NCI-H69 (cell line): ENCODE results near the gene KLHL7.
"Not testable (repeated sequence)": the region's sequence is repeated elsewhere in the genome, so short reads cannot be mapped to it uniquely, and the experiment has no call there.

ENCODE experiments used
- DNase-seq: peaks from one replicate; lab custom pipeline; 2025; lab: John Stamatoyannopoulos, UW

KLHL7 gene

GRCh38 chr7:23181684-23182553, 76.3 kb downstream of the KLHL7 start, which contains the start of gene NUP42:
Gene NUP42 (plus strand): TSS chr7:23182048. CDS start chr7:23182086, 38 bp downstream.
- DNase-seq: peak; percentile 100

DNA sequence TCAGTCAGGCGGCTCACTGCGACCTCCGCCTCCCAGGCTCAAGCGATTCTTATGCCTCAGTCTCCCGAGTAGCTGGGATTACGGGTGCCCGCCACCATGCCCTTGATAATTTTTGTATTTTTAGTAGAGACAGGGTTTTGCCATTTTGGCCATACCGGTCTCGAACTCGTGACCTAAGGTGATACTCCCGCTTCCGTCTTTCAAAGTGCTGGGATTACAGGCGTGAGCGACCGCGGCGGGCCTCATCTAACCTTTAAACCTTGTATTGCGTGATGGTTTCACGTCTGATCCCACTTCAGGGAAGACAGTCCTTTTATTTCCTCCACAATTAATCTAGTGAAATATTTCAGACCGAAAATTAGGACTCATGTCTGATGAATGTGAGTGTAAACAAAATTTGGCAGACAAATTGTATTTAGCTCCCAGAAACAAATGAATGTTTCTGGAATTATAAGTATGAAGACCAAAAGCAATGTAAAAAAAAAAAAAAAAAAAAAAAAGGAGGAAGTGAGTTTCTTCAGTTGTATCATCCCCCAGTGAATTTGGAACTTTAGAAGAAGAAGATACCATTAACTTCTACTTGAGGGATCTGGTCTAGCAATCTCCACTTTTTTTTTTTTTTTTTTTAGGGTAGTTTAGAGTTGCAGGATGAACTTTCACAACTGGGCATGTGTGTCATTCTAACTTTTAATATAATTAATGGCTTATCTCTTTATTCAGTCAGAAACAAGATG, 77.9 kb downstream of the KLHL7 start:
- DNase-seq: no peak

GRCh38 chr7:23184291-23184690, 78.7 kb downstream of the KLHL7 start:
- DNase-seq: no peak

- DNase-seq: peak; percentile 60
Observed at GRCh38 chr7:23184709-23185359, 79.2 kb downstream of the KLHL7 start.

DNA sequence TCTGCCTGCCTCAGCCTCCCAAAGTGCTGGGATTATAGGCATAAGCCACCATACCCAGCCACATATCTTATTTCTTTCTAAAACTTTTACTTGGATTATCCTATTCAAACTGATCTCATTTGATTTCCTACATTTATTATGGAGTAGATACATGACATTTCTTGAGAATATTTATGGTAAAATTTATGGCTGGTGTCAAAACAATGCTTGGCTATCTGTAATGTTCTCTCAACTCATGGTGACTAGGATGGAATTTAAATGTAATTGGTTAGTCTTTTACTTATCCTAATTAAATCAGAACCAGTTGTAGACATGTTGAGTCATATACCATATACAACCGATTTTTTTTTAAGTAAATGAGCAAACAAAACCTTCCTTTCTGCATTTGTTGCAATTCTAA, 80.4 kb downstream of the KLHL7 start:
- no peak for DNase-seq

- peak; percentile 86 for DNase-seq
Observed at GRCh38 chr7:23191022-23191421, 85.4 kb downstream of the KLHL7 start.

DNA sequence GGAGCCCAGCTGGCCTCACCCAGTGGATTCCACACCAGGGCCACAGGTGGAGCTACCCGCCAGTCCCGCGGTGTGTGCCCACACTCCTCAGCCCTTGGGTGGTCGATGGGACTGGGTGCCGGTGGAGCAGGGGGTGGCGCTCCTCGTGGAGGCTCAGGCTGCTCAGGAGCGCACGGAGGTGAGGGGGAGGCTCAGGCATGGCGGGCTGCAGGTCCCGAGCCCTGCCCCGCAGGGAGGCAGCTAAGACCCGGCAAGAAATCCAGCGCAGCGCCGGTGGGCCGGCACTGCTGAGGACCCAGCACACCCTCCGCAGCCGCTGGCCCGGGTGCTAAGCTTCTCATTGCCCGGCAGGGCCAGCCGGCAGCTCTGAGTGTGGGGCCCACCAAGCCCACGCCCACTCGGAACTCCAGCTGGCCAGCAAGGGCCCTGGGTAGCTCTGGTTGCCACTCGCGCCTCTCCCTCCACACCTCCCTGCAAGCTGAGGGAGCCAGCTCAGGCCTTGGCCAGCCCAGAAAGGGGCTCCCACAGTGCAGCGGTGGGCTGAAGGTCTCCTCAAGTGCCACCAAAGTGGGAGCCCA, 88.2 kb downstream of the KLHL7 start:
- DNase-seq: not testable (repeated sequence)

DNA sequence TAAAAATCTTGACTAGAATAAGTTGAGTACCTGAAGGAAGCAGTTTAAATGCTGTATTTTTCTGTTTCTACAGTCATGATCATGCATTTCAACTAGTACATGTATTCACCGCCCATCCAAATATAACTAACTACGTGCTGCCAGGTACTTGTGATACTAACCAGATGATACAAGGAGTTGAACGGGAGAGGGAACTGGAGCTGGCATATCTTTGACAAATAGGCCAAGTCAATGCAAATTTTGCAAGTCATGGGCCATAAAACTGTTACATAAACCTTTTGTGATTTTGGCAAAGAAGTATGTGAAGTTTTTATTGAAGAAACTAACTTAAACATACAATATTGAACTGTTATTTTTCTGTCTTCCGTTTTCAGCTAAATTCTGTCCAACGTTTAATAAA, 90.7 kb downstream of the KLHL7 start:
- no peak for DNase-seq

DNA sequence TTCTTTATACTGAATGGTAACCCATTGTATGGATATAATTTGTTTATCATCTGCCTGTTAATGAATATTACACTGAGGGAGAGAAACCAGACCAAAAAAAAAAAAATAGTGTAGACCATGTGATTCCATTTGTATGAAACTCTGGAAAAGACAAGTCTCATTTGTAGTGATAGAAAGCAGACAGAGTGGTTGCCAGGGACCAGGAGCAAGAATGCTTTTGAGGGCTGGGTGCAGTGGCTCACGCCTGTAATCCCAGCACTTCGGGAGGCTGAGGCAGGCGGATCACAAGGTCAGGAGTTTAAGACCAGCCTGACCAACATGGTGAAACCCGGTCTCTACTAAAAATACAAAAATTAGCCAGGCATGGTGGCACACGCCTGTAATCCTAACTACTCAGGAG, 92.2 kb downstream of the KLHL7 start:
- not testable (repeated sequence) for DNase-seq

DNA sequence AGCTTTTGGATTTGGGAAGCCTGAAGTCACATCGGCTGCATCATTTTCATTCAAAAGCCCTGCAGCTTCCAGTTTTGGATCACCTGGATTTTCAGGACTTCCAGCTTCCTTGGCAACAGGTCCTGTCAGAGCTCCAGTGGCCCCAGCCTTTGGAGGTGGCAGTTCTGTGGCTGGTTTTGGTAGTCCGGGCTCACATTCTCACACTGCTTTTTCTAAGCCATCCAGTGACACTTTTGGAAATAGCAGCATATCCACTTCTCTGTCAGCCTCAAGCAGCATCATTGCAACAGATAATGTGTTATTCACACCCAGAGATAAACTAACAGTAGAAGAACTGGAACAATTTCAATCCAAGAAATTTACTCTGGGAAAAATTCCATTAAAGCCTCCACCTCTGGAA, 94.7 kb downstream of the KLHL7 start:
- DNase-seq: no peak

DNA sequence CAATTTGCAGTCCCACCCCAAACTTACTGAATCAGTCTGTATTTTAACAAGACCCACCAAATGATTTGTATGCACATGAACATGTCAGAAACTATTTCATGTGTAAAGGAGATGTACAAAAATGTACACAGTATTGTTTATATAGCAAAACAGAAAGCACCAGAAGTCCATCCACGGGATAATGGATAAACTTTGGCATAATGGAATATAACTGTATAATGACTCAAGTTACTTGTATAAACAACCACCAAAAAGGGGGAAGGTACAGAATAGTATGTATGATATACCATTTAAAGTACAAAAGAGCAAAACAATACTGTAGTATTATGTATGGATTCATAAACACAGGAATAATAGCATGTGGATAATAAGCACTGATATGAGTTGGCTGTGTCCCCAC, 98.7 kb downstream of the KLHL7 start:
- no peak for DNase-seq

DNA sequence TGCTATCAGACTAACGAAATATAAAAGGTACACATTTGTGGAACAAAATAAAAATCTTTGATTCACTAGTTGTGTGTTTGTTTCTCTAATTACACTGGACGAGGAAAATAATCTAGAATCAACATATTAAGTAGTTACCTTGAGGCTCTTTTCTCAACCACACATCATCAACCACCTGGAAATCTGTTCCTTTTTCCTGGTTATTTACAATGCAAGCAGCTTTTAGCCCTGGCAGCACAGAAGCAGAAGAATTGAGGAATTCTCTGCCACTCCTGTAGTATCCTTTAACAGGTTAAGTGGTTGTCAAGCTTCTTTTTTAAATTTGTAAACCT, 100.0 kb downstream of the KLHL7 start:
- no peak for DNase-seq

- no peak for DNase-seq
Observed at GRCh38 chr7:23205909-23206767, 100.6 kb downstream of the KLHL7 start.

- no peak for DNase-seq
Observed at GRCh38 chr7:23207021-23207420, 101.4 kb downstream of the KLHL7 start.

DNA sequence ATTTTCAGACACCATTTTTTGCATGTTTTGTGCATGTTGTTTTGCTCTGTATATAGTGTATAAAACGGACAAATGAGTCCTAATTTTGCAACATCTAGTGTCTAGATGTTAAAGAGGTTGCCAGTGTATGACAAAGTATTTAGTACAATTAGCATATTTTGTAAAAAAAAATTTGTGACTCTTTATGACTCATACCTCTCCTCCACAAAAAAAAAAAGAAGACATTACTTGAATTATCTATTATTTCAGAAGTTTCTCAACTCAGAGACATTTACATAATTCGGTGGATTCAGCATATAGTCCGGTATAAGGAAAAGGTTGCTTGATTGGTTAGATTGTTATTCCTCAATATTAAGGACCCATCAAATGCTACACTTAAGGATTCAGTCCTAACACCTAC, 102.3 kb downstream of the KLHL7 start:
- no peak for DNase-seq

GRCh38 chr7:23208316-23208715, 102.7 kb downstream of the KLHL7 start:
- DNase-seq: no peak

DNA sequence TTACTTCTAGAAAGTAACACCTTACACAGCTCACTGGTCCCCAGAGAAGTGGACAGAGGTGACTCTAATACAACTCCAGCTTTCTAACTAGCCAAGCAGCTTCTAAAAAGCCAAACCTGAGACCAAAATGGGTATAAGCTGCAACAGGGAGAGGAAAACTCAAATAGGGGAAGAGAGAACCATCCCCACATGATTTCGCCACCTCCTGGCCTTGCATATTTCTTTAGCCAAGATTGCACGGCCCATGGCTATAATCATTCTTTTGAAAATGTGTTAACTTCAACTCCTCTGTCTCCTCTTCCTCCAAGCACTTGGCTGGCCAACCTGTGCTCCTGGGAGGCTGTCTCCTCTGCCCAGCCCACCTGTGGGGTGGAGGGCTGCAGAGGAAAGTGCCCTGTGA, 104.9 kb downstream of the KLHL7 start:
- DNase-seq: no peak

- DNase-seq: no peak
Observed at GRCh38 chr7:23211589-23211988, 106.0 kb downstream of the KLHL7 start.

- DNase-seq: no peak
Observed at GRCh38 chr7:23212395-23212794, 106.8 kb downstream of the KLHL7 start.

- no peak for DNase-seq
Observed at GRCh38 chr7:23212841-23213240, 107.3 kb downstream of the KLHL7 start.

DNA sequence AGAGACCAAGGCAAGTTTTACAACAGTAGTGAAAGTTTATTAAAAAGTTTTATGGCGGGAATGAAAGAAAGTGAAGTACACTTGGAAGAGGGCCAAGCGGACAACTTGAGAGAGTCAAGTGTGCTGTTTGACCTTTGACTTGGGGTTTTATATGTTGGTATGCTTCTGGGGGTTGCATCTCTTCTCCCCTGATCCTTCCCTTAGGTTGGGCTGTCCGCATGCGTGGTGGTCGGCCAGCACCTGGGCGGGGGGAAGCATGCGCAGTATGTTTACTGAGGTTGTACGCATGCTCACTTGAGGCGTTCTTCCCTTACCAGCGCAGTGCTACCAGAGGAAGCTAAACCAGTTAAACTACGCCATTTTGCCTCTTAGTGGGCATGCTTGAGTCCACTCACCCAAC, 108.2 kb downstream of the KLHL7 start:
- DNase-seq: no peak

- no peak for DNase-seq
Observed at GRCh38 chr7:23214423-23214822, 108.8 kb downstream of the KLHL7 start.
